WI38 (cell line): ENCODE results near the gene AREL1.

Experiments
- H3K4me3 ChIP-seq: 2 replicates; pipeline ENCODE4 v1.5.1; 2011; ENCODE audit warnings: low read depth, mild to moderate bottlenecking, control low read depth, low read length
- CTCF ChIP-seq: IDR thresholded peaks from 2 replicates; pipeline ENCODE4 v1.5.1; 2012; ENCODE audit warnings: low read depth, mild to moderate bottlenecking, control low read depth, low read length

Gene AREL1

DNA sequence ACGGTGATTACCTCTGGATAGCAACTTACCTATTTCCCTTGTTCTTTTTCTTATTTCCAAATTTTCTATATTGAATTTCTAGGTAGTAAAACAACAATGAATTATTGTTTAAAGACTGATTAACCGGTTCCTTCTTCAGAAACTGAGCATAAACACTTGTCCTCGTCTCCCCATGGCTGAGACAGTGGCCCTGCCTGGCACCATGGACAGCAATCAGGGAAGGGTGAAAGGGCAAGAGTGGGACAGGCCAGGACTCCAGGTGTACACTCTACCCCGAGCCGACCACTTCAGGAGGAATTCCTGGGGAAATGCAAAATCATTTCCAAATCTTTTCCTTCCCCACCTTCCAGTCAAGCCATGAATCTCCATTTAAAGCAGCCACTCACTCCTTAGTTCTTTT is 52.0 kb downstream of the AREL1 start:
- no peak overlapping the region for H3K4me3 ChIP-seq
- no peak for TF ChIP-seq CTCF

DNA sequence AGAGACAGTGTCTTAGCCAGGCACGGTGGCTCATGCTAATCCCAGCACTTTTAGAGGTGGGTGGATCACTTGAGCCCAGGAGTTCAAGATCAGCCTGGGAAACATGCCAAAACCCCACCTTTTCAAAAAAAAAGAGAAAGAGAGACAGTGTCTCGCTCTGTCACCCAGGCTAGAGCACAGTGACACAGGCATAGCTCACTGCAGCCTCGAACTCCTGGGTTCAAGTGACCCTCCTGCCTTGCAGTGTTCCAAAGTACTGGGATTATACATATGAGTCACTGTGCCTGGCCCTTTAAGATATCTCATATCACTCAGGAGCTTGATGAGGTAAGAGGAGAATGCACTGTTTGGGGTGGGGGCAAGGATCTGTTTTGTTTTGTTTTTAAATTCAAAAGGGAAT is 52.7 kb downstream of the AREL1 start:
- no peak overlapping the region for H3K4me3 ChIP-seq
- no peak for TF ChIP-seq CTCF

- TF ChIP-seq CTCF = no peak
- no peak overlapping the region for H3K4me3 ChIP-seq
Observed at GRCh38 chr14:74658535-74659131, 54.2 kb downstream of the AREL1 start.

DNA sequence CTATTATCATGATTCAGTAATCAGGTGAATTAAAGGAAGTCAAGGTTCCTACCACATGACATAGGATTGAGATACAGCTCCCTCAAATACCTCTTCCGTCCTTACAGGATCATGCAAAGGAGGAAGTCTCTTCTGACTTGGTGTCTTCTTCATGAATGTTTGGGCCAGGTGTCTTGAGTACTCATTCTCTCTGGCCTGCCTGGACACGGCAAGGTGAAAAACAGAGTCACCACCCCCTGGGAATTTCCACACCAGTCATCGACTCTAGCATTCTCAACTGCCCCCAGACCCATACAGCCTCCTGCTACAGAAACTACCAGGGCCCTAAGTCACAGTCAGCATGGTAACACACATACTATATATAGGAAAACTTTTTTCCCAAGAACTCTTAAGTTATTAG is 55.9 kb downstream of the AREL1 start:
- no peak overlapping the region for H3K4me3 ChIP-seq
- TF ChIP-seq CTCF = no peak

- no peak for TF ChIP-seq CTCF
- no peak overlapping the region for H3K4me3 ChIP-seq
Observed at GRCh38 chr14:74655599-74656395, 57.1 kb downstream of the AREL1 start.

- H3K4me3 ChIP-seq = no peak overlapping the region
- no peak for TF ChIP-seq CTCF
Observed at GRCh38 chr14:74654931-74655330, 57.9 kb downstream of the AREL1 start.

GRCh38 chr14:74653386-74654138 is 59.3 kb downstream of the AREL1 start:
- H3K4me3 ChIP-seq = no peak overlapping the region
- TF ChIP-seq CTCF = no peak
